ENCODE measurements around the gene TFPI.
"Not testable (repeated sequence)": the region's sequence is repeated elsewhere in the genome, so short reads cannot be mapped to it uniquely, and the experiment has no call there.

Gene TFPI

GRCh38 chr2:187575751-187576067 lies 21.5 kb upstream of the TFPI start:
- H3K4me3 ChIP-seq (replicated peaks; ENCODE audit: low read depth, low read length): no peak overlapping the region
- no peak for TF ChIP-seq CTCF (IDR thresholded peaks at IDR 0.05; ENCODE audit: insufficient read depth, low read length, poor library complexity, severe bottlenecking)
- no peak for DNase-seq (ENCODE audit: extremely low read depth, insufficient read length)
- no peaks in the 10 kb centered on the region for H3K27me3 ChIP-seq (replicated peaks; ENCODE audit: control insufficient read depth, insufficient read depth, low read length)
- no peaks in the 10 kb centered on the region for H3K36me3 ChIP-seq (ENCODE audit: control insufficient read depth, insufficient read depth, low read length)

- TF ChIP-seq CTCF (IDR thresholded peaks at IDR 0.05; ENCODE audit: insufficient read depth, low read length, poor library complexity, severe bottlenecking): no peak
- no peaks in the 10 kb centered on the region for H3K27me3 ChIP-seq (replicated peaks; ENCODE audit: control insufficient read depth, insufficient read depth, low read length)
- DNase-seq (ENCODE audit: extremely low read depth, insufficient read length): no peak
Observed at GRCh38 chr2:187574969-187575750, 20.9 kb upstream of the TFPI start.

GRCh38 chr2:187573722-187574121 lies 19.5 kb upstream of the TFPI start:
- H3K36me3 ChIP-seq (ENCODE audit: control insufficient read depth, insufficient read depth, low read length): no peaks in the 10 kb centered on the region
- no peaks in the 10 kb centered on the region for H3K27me3 ChIP-seq (replicated peaks; ENCODE audit: control insufficient read depth, insufficient read depth, low read length)
- no peak for TF ChIP-seq CTCF (IDR thresholded peaks at IDR 0.05; ENCODE audit: insufficient read depth, low read length, poor library complexity, severe bottlenecking)
- H3K4me3 ChIP-seq (replicated peaks; ENCODE audit: low read depth, low read length): no peak overlapping the region
- no peak for DNase-seq (ENCODE audit: extremely low read depth, insufficient read length)

More at GRCh38 chr2:187574969-187575750, 20.9 kb upstream of the TFPI start:
- Histone ChIP-seq H3K4me3 (replicated peaks; ENCODE audit: low read depth, low read length) (no peak overlapping the region), H3K36me3 (ENCODE audit: control insufficient read depth, insufficient read depth, low read length) (no peaks in the 10 kb centered on the region)

- not testable (repeated sequence) for H3K4me3 ChIP-seq (replicated peaks; ENCODE audit: low read depth, low read length); H3K36me3 ChIP-seq (ENCODE audit: control insufficient read depth, insufficient read depth, low read length); H3K27me3 ChIP-seq (replicated peaks; ENCODE audit: control insufficient read depth, insufficient read depth, low read length); DNase-seq (ENCODE audit: extremely low read depth, insufficient read length)
Observed at GRCh38 chr2:187571996-187572395, 17.8 kb upstream of the TFPI start.

GRCh38 chr2:187569571-187569970 lies 15.3 kb upstream of the TFPI start:
- Histone ChIP-seq H3K4me3 (replicated peaks; ENCODE audit: low read depth, low read length) (no peak overlapping the region), H3K27me3 (replicated peaks; ENCODE audit: control insufficient read depth, insufficient read depth, low read length) (no peaks in the 10 kb centered on the region), H3K36me3 (ENCODE audit: control insufficient read depth, insufficient read depth, low read length) (no peaks in the 10 kb centered on the region)
- no peak for TF ChIP-seq CTCF (IDR thresholded peaks at IDR 0.05; ENCODE audit: insufficient read depth, low read length, poor library complexity, severe bottlenecking)
- no peak for DNase-seq (ENCODE audit: extremely low read depth, insufficient read length)

GRCh38 chr2:187569042-187569441 lies 14.8 kb upstream of the TFPI start:
- Histone ChIP-seq H3K4me3 (replicated peaks; ENCODE audit: low read depth, low read length) (no peak overlapping the region), H3K27me3 (replicated peaks; ENCODE audit: control insufficient read depth, insufficient read depth, low read length) (no peaks in the 10 kb centered on the region), H3K36me3 (ENCODE audit: control insufficient read depth, insufficient read depth, low read length) (no peaks in the 10 kb centered on the region)
- TF ChIP-seq CTCF (IDR thresholded peaks at IDR 0.05; ENCODE audit: insufficient read depth, low read length, poor library complexity, severe bottlenecking): no peak
- DNase-seq (ENCODE audit: extremely low read depth, insufficient read length): no peak

All from GM06990 (cell line).